Ascending aorta (tissue), 2 donors: ENCODE measurements around the gene RBM17. TPM values are rescaled to one million over a fixed set of nuclear protein-coding genes. Genes with fewer than 3 reads are reported as not detected.
A peak's percentile ranks its signal among the peaks of the same experiment; 100 is the strongest.

ENCODE experiments used
- DNase-seq, 2 donors: peaks; one replicate each; pipeline ENCODE4 v3.0.0-alpha.2; 2019; ENCODE audit warnings: low spot score in 2 of 2
- H3K27ac ChIP-seq, 2 donors: fragments of 200-600 bp; sonication (generic); one replicate each; pipeline ENCODE4 v1.5.1; 2016 to 2017; ENCODE audit warnings: mild to moderate bottlenecking in 1 of 2
- H3K27me3 ChIP-seq: fragments of 200-600 bp; sonication (generic); one replicate; pipeline ENCODE4 v1.5.1; 2017
- H3K36me3 ChIP-seq, 2 donors: fragments of 200-600 bp; sonication (generic); one replicate each; pipeline ENCODE4 v1.5.1; 2016
- H3K4me1 ChIP-seq, 2 donors: fragments of 200-600 bp; sonication (generic); one replicate each; pipeline ENCODE4 v1.5.1; 2016 to 2017; ENCODE audit warnings: mild to moderate bottlenecking in 1 of 2
- H3K4me3 ChIP-seq, 2 donors: fragments of 200-600 bp; sonication (generic); one replicate each; pipeline ENCODE4 v1.5.1; 2016 to 2017; ENCODE audit warnings: mild to moderate bottlenecking in 1 of 2
- H3K9me3 ChIP-seq, 2 donors: fragments of 200-600 bp; sonication (generic); one replicate each; pipeline ENCODE4 v1.5.1; 2016
- CTCF ChIP-seq, 3 experiments: fragments of 200-600 bp in 2 of 3; fragments of 450-650 bp in 1 of 3; sonication (generic) in 2 of 3; IDR thresholded peaks; one replicate each; pipeline ENCODE4 v1.5.1; 2016 to 2019; ENCODE audit warnings: antibody characterized with exemption in 3 of 3, mild to moderate bottlenecking in 1 of 3, moderate library complexity in 1 of 3
- intact Hi-C: fragments of 100-400 bp; cut with DNase I; formaldehyde crosslinking; loops from one replicate; pipeline ENCODE4 v1.15.1; 2023
- total RNA-seq: library from RNA; depleted of rRNA; stranded (reverse); fragments of >200 nt; gene quantifications from one replicate; pipeline ENCODE4 v1.1.0, GENCODE V29; 2016

The RBM17 gene
- total RNA-seq, 1 donor from 2014 or later, result 22.7 TPM

DNA sequence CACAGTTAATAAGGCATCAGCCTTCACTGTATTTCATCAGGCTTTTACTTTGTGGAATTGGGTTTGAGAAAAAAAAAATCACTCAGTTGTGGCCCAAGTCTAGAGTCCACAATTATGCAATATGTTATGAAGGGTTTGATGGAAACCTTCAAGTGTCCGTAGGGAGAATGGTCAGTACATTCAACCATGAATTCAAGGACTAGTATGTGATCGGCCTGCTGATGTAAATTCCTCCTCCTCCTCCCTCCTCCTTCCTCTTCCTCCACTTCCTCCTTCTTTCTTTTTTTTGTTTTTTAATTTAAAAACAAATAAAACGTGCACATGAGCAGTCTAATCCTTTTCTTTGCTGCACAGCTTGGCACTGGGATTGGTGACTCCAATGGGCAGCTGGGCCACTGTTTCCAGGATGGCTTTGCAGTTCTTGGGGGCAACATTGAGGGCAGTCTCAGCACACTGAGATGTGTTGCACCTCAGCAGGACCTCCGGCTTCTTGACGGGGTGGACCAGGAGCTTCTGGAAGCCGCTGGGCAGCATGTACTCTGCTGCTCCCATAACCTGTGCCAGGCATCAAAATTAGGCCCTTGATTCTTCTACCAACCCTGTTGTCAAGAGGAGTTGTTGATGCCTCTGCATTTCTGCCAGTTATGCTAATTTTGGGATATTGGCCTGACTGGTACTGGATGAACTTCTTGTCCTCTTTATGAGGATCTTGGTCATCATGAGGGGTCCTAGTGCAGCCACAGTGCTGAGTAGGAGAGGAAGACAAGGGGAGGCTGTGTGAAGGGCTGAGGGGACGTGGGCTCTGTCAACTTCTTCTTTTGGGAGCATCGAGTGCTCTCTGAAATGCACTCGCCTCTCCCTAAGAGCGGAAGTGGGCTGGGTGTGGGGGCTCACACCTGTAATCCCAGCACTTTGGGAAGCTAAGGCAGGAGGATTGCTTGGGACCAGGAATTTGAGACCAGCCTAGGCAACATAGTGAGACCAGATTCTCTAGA is 17.4 kb upstream of the RBM17 start:
- H3K27ac ChIP-seq, result no peak overlapping the region
- DNase-seq, result no peak

DNA sequence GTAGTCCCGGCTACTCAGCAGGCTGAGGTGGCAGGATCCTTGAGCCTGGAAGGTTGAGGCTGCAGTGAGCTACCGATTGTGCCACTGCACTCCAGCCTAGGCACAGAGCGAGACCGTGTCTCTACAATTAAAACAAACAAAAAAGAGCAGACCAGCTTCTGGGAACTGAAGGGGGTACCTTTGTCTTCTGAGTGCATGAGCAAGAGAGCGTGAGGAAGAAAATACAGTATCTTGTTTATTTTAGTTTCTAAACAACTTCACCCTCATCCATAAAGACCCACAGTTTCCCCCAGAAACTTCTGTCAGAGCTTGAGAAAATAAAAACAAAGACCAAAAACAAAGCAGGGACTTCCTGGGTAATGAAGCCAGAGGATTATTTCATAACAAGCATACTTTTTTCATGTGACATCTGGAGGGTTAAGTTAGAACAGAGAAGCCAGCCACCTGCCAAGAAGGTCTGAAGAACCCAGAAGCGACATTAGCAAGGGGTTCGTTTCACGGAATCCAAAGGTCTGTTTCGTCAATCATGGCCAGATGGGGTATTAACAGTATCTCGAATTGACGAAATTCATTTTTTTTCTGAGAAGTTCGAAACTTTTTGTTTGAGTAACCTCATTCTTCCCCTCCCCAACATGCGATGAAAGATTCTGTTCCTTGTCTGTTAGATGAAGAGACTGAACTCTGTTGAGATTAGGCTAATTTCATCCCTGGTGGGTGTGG is 16.5 kb upstream of the RBM17 start:
- no peak for DNase-seq
- no peaks in the 10 kb centered on the region for H3K27me3 ChIP-seq
- H3K9me3 ChIP-seq, result no peaks in the 10 kb centered on the region
- no peak overlapping the region for H3K4me3 ChIP-seq
- no peaks in the 10 kb centered on the region for H3K4me1 ChIP-seq
- H3K36me3 ChIP-seq, result no peaks in the 10 kb centered on the region
- intact Hi-C loops, result no loop called here
- no peak for TF ChIP-seq CTCF (IDR thresholded peaks at IDR 0.05)
- H3K27ac ChIP-seq, result no peak overlapping the region

More for the DNA sequence above, 17.4 kb upstream of the RBM17 start:
- Histone ChIP-seq H3K4me3 (no peak overlapping the region), H3K9me3 (no peaks in the 10 kb centered on the region), H3K27me3 (no peaks in the 10 kb centered on the region), H3K36me3 (no peaks in the 10 kb centered on the region), H3K4me1 (no peaks in the 10 kb centered on the region)
- intact Hi-C loops, result no loop called here
- no peak for TF ChIP-seq CTCF (IDR thresholded peaks at IDR 0.05)

- H3K27me3 ChIP-seq, result no peaks in the 10 kb centered on the region
- DNase-seq, result no peak
Measured at GRCh38 chr10:6074489-6075301, 14.1 kb upstream of the RBM17 start.

GRCh38 chr10:6077071-6077675 is 11.7 kb upstream of the RBM17 start:
- no peak for TF ChIP-seq CTCF (IDR thresholded peaks at IDR 0.05)
- no peak overlapping the region for H3K4me3 ChIP-seq
- no peaks in the 10 kb centered on the region for H3K27me3 ChIP-seq
- no peaks in the 10 kb centered on the region for H3K36me3 ChIP-seq
- H3K4me1 ChIP-seq, result no peaks in the 10 kb centered on the region
- intact Hi-C loops, result no loop called here
- no peaks in the 10 kb centered on the region for H3K9me3 ChIP-seq
- peak in 1 of 2 donors; percentile 59 for DNase-seq
- H3K27ac ChIP-seq, result no peak overlapping the region

More at GRCh38 chr10:6074489-6075301, 14.1 kb upstream of the RBM17 start:
- H3K9me3 ChIP-seq, result no peaks in the 10 kb centered on the region
- TF ChIP-seq CTCF (IDR thresholded peaks at IDR 0.05), result no peak
- no peak overlapping the region for H3K4me3 ChIP-seq
- intact Hi-C loops, result no loop called here
- no peaks in the 10 kb centered on the region for H3K36me3 ChIP-seq
- H3K4me1 ChIP-seq, result no peaks in the 10 kb centered on the region
- no peak overlapping the region for H3K27ac ChIP-seq

DNA sequence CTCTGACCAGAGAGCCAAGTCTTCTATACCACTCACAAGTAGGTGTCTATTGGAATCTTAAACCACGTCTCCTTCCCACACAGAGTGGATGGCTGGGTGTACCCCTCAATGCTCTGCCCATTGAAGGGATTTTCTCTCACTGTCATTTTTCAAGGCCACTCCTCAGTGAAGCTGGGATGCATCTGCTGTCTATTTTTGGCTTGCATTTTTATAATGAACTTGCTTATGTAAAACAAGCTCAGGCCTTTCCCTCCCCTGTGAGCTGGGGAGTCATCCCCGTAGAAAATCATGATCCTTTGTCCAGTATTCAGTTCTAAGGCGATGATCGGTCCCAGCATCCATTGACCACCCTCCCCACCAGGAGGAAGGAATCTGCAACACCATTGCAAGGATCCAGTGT is 9.8 kb upstream of the RBM17 start:
- Histone ChIP-seq H3K4me3 (no peak overlapping the region), H3K9me3 (no peaks in the 10 kb centered on the region), H3K27me3 (no peaks in the 10 kb centered on the region), H3K4me1 (no peaks in the 10 kb centered on the region), H3K36me3 (no peaks in the 10 kb centered on the region), H3K27ac (no peak overlapping the region)
- intact Hi-C loops, result no loop called here
- no peak for TF ChIP-seq CTCF (IDR thresholded peaks at IDR 0.05)
- peak in 1 of 2 donors; percentile 40 for DNase-seq
